IPS-20b (cell line): ENCODE measurements around the gene PPFIBP1.
A peak's percentile ranks its signal among the peaks of the same experiment; 100 is the strongest.

Experiments used
- H3K27ac ChIP-seq: one replicate; pipeline ENCODE4 v1.5.1; 2013; ENCODE audit warnings: low read length
- H3K27me3 ChIP-seq: 2 replicates; pipeline ENCODE4 v1.6.1; 2013; ENCODE audit warnings: mild to moderate bottlenecking, low read length, inconsistent platforms; ENCODE audit not compliant: insufficient read depth
- H3K36me3 ChIP-seq: 2 replicates; pipeline ENCODE4 v1.6.1; 2013; ENCODE audit warnings: low read depth, mild to moderate bottlenecking, inconsistent platforms, low read length, moderate library complexity; ENCODE audit not compliant: insufficient read depth
- H3K4me1 ChIP-seq: 2 replicates; pipeline ENCODE4 v1.6.1; 2013; ENCODE audit warnings: mild to moderate bottlenecking, control low read depth, inconsistent platforms, low read length, moderate library complexity; ENCODE audit not compliant: insufficient read depth
- H3K4me3 ChIP-seq: 2 replicates; pipeline ENCODE4 v1.5.1; 2013; ENCODE audit warnings: mild to moderate bottlenecking, low read length, inconsistent platforms
- H3K9ac ChIP-seq: 2 replicates; pipeline ENCODE4 v1.6.1; 2013; ENCODE audit warnings: low read depth, mild to moderate bottlenecking, inconsistent platforms, low read length, moderate library complexity
- H3K9me3 ChIP-seq: 2 replicates; pipeline ENCODE4 v1.6.1; 2013; ENCODE audit warnings: mild to moderate bottlenecking, low read depth, low read length, inconsistent platforms; ENCODE audit not compliant: insufficient read depth

PPFIBP1 gene

DNA sequence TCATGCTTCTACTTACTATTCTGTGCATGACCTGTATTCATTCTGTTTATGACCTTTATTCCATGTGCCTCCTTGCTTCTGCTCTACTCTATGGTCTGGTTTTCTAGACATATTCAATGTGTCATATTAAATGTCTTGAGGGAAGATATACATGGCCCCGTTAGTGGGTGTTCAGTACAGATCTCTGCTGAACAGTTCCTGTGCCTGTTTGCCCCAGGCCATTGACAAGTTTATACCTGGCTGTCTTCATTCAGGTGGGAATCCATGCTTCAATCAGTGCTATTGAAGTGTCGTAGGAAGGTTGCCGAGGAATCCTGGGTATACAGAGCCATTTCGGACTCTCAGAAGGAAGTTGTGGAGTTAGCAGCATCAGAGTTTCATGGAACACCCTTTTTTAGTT, 7.4 kb upstream of the PPFIBP1 start:
- Histone ChIP-seq H3K9me3 (no peaks in the 10 kb centered on the region), H3K36me3 (no peaks in the 10 kb centered on the region), H3K27me3 (no peaks in the 10 kb centered on the region), H3K4me1 (peaks cover 10% of the 10 kb centered on the region), H3K27ac (no peak overlapping the region), H3K4me3 (no peak overlapping the region), H3K9ac (no peak overlapping the region)

DNA sequence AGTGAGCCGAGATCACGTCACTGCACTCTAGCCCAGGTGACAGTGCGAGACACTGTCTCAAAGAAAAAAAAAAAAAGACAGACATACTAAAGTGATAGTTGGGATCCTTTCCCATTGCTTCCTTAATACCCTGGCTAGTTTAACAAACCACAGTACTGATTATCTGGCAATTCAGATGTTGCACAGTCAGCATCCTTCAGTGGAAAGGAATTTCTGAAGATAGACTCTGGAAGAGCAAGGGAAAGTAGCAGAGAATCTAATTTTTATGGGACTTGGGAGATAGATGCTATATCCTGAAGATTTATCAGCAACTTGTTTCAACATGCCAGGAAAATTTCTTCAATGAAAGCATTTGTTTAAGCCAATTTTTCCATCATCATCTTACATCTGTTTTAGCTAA, 6.5 kb upstream of the PPFIBP1 start:
- Histone ChIP-seq H3K9me3 (no peaks in the 10 kb centered on the region), H3K36me3 (no peaks in the 10 kb centered on the region), H3K9ac (no peak overlapping the region), H3K4me3 (no peak overlapping the region), H3K27ac (no peak overlapping the region), H3K4me1 (peaks cover 10% of the 10 kb centered on the region), H3K27me3 (no peaks in the 10 kb centered on the region)

DNA sequence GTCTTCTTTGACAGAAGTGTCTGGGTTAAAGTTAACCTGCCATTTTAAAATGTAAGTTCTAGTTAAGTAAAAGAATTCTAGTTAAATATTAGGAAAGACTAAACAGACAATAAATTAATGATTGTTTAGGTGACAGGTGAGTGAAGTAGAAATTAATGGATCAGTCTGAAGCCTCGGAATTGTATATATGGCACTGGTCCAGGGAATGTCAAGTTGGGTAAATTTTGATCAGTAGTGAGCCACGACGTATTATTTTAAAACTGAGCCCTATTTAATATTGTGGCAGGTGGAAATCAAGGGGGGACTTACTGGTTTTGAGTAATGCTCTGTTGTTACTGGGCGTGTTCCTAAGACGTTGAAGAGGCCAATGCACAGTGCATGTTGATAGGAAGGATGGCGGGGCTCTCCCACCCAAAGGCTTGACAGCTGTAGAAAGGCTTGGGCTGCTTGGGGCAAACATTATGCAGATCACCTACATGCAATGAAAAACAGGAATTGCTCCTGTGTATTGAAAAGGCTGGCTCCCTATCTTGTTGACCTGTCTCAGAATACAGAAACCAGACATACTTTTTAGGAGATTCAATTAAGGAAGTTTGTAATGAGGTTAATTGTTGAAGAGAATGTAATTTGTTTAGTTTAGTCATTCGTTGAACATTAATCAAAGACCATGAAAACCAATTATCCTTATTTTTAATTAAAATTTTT, 5.9 kb upstream of the PPFIBP1 start:
- no peak overlapping the region for H3K4me3 ChIP-seq
- no peaks in the 10 kb centered on the region for H3K27me3 ChIP-seq
- no peak overlapping the region for H3K27ac ChIP-seq
- peaks cover 12% of the 10 kb centered on the region for H3K4me1 ChIP-seq
- no peaks in the 10 kb centered on the region for H3K36me3 ChIP-seq
- H3K9ac ChIP-seq = no peak overlapping the region
- H3K9me3 ChIP-seq = no peaks in the 10 kb centered on the region

DNA sequence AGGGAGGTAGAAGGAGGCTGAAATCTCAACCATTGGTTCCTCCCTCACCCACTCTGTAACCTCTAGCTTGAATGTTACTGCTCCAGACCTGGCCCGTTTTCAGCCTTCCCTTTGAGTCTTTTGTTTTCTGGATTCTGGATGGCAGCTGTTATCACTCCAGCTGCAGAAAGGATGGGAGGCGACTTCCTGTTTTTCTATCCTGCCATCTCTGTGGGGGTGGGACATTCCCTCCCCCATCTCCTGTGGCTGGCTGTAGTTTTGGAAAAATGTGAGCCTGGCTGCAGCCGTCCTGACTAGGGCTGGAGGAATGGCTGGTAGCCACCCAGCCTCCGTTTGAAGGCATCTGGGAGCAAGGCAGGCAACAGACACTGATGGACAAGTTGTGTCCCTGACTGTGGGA, 2.9 kb upstream of the PPFIBP1 start:
- Histone ChIP-seq H3K9ac (peak overlapping the region; percentile 9; the same call in 1 of the 2 replicates), H3K36me3 (no peaks in the 10 kb centered on the region), H3K9me3 (no peaks in the 10 kb centered on the region), H3K4me3 (no peak overlapping the region), H3K4me1 (peaks cover 22% of the 10 kb centered on the region), H3K27ac (no peak overlapping the region), H3K27me3 (peaks cover 11% of the 10 kb centered on the region)

DNA sequence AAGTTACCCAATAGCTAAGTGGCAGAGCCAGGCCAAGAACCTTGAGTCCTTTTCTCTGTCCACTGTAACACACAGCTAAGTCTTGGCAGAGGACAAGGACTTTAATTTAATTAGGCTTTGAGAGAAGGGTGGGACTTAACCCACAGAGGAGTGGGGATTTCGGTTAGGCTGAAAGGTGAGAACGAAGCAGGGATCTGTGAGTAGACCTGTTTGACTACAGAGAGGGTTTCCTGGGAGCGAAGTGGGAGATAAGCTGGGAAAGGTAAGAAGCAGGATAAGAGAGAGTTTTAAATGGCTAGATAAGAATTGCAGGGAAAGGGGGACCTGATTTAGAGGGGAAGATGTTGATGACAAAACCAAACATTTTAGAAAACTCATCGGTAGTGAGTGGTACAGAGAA, 2.0 kb upstream of the PPFIBP1 start:
- no peak overlapping the region for H3K4me3 ChIP-seq
- H3K36me3 ChIP-seq = no peaks in the 10 kb centered on the region
- no peak overlapping the region for H3K27ac ChIP-seq
- no peaks in the 10 kb centered on the region for H3K9me3 ChIP-seq
- no peak overlapping the region for H3K9ac ChIP-seq
- H3K27me3 ChIP-seq = peaks cover 15% of the 10 kb centered on the region
- H3K4me1 ChIP-seq = peaks cover 23% of the 10 kb centered on the region; the same call in 1 of the 2 replicates

DNA sequence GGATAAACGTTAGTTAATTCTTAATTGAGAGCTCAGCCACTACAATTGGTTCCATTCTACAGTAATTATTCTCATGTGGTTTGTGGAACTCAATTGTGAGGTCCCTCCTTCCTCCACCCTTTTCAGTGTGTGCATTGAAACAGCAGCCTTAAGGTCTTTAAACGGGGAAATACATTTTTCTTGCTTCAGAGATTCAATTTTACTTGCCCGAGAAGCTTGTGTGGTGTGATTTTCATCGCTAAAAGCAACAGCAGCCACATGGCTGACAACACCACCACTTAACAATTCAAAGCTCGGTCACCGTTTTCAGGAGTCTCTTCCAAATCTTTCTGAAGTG, 733 bp upstream of the PPFIBP1 start:
- H3K9me3 ChIP-seq = no peaks in the 10 kb centered on the region
- no peaks in the 10 kb centered on the region for H3K36me3 ChIP-seq
- peak overlapping the region; percentile 19 for H3K27ac ChIP-seq
- peaks cover 15% of the 10 kb centered on the region for H3K27me3 ChIP-seq
- H3K9ac ChIP-seq = peak overlapping the region; percentile 84; the same call in 1 of the 2 replicates
- peaks cover 23% of the 10 kb centered on the region; the same call in 1 of the 2 replicates for H3K4me1 ChIP-seq
- H3K4me3 ChIP-seq = peak overlapping the region; percentile 74

DNA sequence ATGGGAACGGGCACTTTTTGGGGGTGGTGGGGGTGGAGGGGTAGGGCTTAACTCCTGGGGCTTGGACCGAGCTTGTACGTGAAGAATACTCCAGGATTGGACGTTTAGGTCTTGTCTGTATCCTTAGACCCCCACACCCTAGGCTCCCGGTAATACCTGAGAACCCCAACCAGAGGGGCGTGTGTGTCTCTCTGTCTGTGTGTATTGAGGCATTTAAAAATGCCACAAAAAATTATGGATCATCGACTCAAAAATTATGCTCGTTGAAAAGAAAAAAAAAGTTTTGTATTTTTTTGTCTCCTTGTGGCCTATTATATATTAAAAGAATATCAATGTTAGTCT, 459 bp downstream of the PPFIBP1 start:
- Histone ChIP-seq H3K36me3 (no peaks in the 10 kb centered on the region), H3K9me3 (no peaks in the 10 kb centered on the region), H3K4me3 (peak overlapping the region; percentile 74), H3K4me1 (peaks cover 23% of the 10 kb centered on the region; the same call in 1 of the 2 replicates), H3K27ac (no peak overlapping the region), H3K9ac (peak overlapping the region; percentile 82; the same call in 1 of the 2 replicates), H3K27me3 (peaks cover 15% of the 10 kb centered on the region)

DNA sequence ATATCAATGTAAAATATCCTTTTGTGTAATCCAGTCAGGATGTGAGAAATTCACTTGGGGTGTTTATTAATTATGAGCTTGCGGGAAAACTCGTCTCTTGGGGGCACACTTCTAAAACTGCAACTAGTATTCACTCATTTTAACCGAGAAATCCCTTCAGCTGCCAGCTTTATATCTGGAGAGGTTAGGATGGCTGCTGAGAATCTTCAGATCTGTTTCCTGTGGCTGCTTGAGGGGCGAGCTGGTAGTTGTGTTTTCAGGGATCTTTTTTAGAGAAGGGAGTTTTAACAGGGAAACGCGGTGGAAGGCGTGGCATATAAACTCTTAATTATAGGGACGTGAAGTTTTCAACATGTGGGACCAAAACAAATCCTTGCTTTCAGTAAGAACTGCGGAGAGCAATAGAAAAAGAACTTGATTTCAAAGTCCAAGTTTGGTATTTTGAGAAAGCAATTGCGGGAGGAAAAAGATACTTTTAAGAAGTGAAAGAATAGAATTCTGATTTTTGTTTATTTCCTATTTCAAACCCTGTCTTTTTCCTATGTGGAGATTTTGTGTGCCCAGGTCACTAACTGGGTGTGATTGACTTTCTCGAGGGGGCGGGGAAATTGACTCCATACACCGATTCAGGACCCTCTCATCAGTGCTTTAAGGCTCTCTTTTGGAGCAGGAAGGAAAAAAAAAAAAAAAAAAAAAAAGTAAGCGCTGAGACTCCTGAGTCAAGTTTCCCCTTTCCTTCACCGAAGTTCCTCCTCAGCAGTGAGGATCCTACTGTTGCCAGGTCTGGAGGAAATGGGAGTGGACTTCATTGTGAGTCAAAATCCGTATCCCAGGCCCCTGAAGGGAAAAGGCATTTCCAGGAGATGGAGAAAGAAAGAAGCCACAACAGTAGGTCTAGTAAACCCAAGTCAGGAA, 1.1 kb downstream of the PPFIBP1 start:
- Histone ChIP-seq H3K9me3 (no peaks in the 10 kb centered on the region), H3K27ac (no peak overlapping the region), H3K36me3 (no peaks in the 10 kb centered on the region), H3K9ac (peak overlapping the region; percentile 82; the same call in 1 of the 2 replicates), H3K27me3 (peaks cover 15% of the 10 kb centered on the region), H3K4me1 (peaks cover 23% of the 10 kb centered on the region; the same call in 1 of the 2 replicates), H3K4me3 (peak overlapping the region; percentile 74)

DNA sequence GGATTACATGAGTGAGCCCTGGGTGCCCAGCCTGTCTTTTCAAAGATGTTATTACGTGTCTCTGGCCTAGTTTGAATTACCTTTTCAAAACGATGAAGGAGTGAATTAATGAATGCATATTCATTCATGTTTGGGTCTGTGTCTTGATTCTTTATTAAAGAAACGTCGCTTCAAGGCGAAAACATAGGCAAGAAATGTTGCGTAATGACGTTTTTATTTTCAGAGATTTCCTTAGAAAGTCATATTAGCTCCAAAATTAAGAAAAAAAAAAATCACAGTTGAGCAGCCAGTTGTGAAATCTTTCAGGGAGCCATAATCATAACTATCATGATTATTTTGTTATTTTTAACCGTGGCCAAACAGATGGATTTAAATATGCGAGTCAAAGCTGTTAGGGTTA, 3.5 kb downstream of the PPFIBP1 start:
- Histone ChIP-seq H3K9ac (no peak overlapping the region), H3K9me3 (no peaks in the 10 kb centered on the region), H3K27ac (no peak overlapping the region), H3K36me3 (no peaks in the 10 kb centered on the region), H3K27me3 (peaks cover 15% of the 10 kb centered on the region), H3K4me1 (peaks cover 19% of the 10 kb centered on the region; the same call in 1 of the 2 replicates), H3K4me3 (no peak overlapping the region)

DNA sequence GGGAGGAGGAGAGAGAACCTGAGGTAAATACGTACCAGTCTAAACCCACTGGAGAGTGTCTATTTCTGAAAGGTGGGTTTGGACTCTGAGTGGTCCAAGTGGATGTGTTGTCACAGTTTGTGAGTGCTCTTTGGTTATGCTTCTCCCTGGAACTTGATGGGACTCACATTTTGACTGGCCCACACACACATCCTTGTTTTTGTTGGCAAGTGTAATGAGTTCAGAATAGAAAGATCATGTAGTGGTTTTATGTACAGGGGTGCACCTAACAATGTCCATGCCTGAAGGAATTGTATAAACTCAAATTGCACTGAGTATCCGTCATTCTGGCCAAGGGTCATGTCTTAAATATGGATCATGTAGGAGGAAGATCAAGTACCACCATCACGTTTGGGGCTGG, 4.8 kb downstream of the PPFIBP1 start:
- Histone ChIP-seq H3K9ac (no peak overlapping the region), H3K27ac (no peak overlapping the region), H3K4me1 (peaks cover 15% of the 10 kb centered on the region; the same call in 1 of the 2 replicates), H3K27me3 (peaks cover 15% of the 10 kb centered on the region), H3K4me3 (no peak overlapping the region), H3K36me3 (no peaks in the 10 kb centered on the region), H3K9me3 (no peaks in the 10 kb centered on the region)

DNA sequence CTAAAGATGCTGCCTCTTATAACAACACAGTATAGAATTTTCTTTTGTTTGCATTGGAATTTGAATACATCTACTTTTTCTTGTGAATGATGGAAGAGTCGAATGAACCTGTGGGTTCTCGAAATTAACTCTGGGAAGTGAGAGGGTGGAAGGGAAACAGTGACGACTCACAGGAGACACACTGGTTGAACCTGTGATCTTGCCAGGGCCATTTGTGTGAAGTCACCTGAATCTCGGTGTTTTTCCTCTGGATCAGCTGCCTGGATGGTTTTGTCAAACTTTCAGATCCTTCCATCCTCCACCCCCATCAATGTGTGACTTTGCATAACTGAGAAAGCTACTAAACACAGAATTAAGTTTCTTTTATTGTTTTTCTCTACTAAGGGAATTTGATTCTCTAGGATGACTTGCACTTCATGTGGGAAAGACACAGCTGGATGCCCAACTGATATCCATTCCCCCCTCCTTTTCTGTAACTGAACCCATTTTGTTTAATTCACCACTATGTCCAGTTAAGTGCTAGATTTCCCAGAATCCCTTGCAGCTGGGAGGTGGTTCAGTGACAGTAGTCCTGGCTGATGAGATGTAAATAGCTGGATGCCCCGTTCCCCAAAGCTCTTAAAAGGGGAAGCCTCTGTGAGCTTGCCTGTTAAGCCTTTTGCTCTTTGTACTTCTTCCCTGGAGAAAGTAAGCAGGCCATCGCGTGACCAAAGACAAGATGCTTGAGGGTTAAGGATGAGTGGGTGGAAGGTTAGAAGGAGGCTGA, 6.3 kb downstream of the PPFIBP1 start:
- peaks cover 10% of the 10 kb centered on the region for H3K27me3 ChIP-seq
- H3K4me1 ChIP-seq = peaks cover 12% of the 10 kb centered on the region; the same call in 1 of the 2 replicates
- no peaks in the 10 kb centered on the region for H3K9me3 ChIP-seq
- no peak overlapping the region for H3K9ac ChIP-seq
- no peak overlapping the region for H3K4me3 ChIP-seq
- H3K36me3 ChIP-seq = no peaks in the 10 kb centered on the region
- no peak overlapping the region for H3K27ac ChIP-seq
